HG02678 (cell line): ENCODE measurements around the gene SYNE2.
"Not testable (repeated sequence)": the region's sequence is repeated elsewhere in the genome, so short reads cannot be mapped to it uniquely, and the experiment has no call there.

Experiments used
- ATAC-seq: cut with Tn5 transposase; IDR thresholded peaks from one replicate; pipeline ENCODE4 v1.9.1; 2021; ENCODE audit warnings: mild to moderate bottlenecking, moderate library complexity; ENCODE audit not compliant: unreplicated experiment

The SYNE2 gene

DNA sequence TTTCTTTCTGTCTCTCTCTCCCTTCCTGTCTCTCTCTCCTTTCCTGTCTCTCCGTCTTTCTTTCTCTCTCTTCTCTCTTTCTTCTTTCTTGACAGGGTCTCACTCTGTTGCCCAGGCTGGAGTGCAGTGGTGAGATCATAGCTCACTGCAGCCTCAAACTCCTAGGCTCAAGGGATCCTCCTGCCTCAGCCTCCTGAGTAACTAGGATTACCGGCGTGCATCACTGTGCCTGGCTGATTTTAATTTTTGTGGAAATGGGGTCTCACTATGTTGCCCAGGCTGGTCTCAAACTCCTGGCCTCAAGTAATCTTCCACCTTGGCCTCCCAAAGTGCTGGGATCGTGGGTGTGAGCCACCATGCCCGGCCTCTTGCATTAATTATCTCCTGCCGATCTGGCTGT is 358.1 kb downstream of the SYNE2 start:
- ATAC-seq: not testable (repeated sequence)

GRCh38 chr14:64212666-64213065 is 359.9 kb downstream of the SYNE2 start:
- no peak for ATAC-seq

DNA sequence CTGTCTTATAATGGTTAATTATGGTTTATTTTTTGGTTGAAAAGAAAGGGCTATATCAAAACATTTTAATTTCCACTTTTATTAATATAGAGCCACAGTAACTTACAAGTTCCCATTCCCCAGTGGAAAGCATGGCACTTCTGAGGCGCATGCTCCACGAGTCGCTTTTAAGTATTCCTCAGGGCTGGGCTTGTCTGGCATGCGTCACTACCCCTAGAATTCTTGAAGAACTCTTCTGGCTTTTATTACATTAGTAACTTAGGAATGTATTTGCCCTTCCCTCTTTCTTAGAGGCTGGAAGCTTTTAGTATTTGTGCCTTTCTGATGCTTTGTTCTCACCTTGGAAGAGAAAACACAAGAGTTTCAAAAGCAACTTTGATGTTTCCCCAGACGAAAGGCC is 360.3 kb downstream of the SYNE2 start:
- no peak for ATAC-seq

- no peak for ATAC-seq
These were observed 361.2 kb downstream of the SYNE2 start for GRCh38 chr14:64213853-64214570.

DNA sequence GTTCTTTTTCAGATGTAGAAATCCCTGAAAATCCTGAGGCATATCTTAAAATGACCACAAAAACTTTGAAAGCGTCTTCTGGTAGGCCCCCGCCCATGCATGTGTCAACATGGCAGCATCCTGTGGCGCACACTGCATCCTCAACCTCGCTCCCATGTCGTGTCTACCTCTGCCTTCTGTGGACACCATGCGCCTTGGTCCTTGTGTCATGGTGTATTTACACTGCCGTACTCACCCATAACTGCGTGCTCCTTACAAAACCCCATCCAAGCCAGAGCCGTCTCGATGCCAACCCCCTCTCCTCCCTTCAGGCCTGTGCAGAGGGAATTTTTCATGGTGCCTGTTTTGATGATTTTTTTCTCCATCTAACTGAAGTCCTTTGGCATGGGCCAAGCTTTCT is 362.5 kb downstream of the SYNE2 start:
- no peak for ATAC-seq

DNA sequence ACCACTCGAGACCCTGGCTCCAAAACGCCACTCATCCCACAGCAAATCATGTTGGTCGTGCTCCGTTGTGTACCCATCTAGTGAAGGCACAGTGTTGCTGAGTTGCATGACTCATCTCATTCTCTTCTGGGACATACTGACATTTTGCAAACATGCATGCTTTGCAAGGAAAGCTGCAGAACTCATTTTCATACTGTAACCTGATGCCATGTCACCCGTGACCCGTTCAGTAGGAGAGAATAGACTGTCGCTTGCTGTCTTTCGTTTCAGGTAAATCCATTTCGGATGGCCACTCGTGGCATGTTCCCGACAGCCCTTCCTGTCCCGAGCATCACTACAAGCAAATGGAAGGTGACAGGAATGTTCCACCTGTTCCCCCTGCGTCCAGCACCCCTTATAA is 363.2 kb downstream of the SYNE2 start:
- ATAC-seq: no peak

DNA sequence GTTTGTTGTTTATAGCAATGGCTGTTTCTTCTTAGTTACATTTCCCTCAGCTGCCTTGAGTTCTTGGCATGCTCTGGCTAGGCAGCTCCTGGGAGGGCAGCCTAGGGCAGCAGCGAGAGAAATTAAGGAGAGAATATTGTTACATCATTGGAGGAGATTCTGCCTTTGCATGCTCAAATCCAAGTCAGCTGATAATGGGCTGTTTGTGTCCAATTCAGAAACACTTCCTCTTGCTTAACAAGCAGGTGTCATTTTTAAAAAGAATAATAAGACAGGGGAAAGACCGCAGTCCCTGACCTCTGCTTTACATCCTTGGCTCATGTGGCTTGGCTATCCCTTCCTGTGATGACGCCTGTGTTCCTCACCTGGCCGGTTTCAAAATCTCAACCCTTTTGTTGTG is 364.5 kb downstream of the SYNE2 start:
- ATAC-seq: no peak

GRCh38 chr14:64217834-64218233 is 365.0 kb downstream of the SYNE2 start:
- no peak for ATAC-seq

DNA sequence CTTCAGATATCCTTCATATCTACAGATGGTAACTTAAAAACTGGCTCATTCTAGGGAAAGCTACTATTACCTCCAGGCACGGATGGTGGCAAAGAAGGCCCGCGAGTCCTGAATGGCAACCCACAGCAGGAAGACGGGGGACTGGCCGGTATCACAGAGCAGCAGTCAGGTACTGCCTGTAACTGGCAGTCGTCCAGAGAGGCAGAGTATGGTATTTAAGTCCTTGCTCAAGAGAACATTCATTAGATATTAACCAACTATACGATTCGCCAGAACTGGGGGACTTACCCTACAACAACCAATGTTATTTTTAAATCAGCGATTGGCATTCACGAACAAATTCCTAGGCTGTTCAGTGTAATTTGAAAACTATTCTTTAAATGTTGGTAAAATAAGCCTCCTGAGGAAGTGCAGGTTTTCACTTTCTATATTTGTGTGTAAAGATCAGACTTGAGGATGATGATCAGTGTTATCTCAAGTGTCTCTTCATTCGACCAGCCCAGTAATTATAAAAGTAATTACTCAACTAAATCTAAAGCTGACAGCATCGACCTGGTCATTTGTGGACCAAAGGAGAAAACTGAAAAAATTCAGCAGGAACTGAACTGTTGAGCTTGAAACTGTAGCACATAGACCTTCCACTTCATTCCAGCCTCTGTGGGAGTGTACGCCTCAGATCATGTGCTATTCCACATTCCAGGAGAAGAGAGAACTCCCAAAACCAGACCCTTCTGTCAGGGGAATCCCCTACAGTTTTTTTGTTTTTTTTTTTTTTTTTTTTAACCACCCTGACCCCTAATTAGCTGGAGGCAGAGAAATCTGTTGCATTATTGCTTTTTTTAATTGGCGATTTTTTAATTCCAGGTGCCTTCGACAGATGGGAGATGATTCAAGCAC is 365.8 kb downstream of the SYNE2 start:
- peak; percentile 52 for ATAC-seq

DNA sequence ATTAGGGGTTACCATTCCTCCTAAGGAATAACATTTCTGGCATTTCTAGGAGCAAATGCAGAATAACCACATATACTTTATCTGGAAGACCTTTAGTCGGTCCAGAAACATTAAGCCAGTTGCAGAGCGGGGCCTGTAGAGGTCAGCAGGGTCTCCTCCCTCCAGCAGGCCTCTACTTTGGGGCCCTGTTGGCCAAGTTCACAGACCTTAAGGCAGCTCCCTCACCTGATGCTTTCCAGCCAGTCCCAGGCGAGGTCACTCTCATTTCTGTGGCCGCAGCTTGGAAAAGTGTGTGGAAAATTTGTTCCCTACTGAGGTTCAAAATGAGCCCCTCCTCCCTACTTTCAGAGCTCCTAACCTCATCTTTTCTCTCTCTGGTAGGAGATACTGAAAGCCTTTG is 367.3 kb downstream of the SYNE2 start:
- ATAC-seq: no peak

- ATAC-seq: no peak
These were observed 367.7 kb downstream of the SYNE2 start for GRCh38 chr14:64220466-64220865.

GRCh38 chr14:64221391-64222003 is 368.7 kb downstream of the SYNE2 start:
- ATAC-seq: no peak

GRCh38 chr14:64225151-64225757 is 372.4 kb downstream of the SYNE2 start:
- no peak for ATAC-seq

DNA sequence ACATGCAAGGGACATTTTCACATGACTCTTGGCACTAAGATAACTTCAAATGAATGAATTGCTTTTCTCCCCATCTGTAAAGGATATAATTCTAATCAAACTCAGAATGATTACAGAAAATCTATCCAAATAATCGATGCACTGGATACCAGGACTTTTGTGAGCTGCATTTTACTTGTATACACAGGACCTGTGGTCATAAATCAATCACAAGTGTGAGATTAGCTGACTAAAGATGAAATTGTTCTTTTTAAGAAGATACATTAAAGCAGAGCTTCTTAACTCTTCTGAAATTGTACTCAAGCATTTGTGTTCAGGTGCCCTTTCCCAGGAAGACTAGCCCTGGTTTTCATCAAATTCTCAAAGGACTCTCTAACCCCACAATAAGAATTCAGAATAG is 375.1 kb downstream of the SYNE2 start:
- ATAC-seq: no peak

GRCh38 chr14:64229489-64229888 is 376.7 kb downstream of the SYNE2 start:
- no peak for ATAC-seq

DNA sequence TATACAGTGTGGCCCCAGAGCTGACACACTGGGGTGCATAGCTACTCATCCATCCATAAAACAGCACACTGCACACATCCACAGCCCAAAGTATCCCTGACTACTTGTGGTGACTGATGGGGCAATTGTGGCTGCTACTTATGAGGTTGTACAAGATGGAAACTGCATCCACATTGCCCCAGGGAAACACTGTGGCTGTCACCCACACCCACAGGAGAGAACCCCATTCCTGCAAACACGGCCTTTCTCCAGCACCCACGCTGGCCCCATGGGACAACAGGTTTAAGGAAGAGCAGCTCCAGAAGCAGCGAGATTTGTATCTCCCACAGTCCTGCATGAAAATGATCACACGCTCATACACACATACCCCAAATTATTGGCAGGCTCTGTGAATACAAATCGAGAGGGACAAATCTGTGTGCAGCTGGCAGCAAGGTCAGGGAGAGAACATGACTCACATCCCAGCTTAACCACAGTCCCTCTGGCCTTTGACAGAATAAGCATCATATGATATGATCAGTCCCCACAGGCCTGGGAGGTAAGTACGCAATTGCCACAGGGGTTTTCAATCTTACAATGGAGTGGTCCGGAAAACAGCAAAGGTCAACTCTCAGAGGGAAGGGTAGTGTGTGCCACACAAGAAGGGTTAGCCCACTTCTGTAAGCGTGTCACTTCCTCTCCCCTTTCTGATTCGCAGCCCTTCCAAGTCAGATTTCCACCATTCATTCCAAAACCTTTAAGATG is 379.5 kb downstream of the SYNE2 start:
- ATAC-seq: peak; percentile 37

DNA sequence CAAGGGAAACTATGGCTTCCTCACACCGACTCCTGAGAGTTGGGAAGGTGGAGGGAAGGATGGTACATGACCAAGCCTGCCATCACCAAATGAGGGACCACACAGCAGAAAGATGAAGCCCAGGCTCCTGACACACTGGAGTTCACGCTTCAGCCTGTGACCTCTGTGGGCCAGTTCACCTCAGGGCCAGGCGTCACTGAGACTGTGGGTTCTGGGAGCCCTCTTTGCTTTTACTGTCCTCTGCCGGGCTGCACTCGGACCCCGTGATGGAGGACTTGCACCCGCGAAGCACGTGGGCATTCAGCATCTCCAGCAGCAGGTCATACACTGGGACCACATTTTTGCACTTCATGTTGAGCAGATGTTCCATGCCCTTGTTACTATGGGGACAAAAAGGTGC is 380.1 kb downstream of the SYNE2 start:
- ATAC-seq: no peak

DNA sequence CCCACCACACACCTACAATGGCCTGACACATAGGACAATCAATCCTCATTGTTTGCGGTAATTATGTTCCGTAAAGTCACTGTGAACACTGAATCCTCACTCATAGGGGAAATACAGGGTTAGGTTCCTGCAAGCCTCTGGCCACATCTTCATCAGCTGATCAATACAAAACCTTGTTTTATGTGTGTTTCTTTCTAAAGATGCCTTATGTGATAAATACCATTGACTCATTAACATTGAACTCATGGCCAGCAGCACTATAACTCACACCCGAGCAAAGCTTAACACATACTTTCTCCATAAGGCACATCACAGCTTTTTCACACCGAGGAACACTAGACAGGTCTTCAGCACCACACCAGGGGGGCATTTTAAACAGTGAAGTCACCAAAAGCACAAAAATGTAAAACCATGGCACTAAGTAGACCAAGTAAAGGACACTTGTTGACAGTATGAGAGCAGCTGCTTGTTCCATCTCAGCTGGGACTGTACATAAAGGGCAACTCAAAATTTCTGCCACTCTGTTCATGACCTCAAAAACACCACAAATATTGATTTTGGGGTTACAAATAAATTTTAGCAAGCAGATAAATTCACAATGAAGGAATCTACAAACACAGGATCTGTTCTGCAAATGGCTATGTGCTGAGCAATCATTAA is 380.9 kb downstream of the SYNE2 start:
- ATAC-seq: no peak

DNA sequence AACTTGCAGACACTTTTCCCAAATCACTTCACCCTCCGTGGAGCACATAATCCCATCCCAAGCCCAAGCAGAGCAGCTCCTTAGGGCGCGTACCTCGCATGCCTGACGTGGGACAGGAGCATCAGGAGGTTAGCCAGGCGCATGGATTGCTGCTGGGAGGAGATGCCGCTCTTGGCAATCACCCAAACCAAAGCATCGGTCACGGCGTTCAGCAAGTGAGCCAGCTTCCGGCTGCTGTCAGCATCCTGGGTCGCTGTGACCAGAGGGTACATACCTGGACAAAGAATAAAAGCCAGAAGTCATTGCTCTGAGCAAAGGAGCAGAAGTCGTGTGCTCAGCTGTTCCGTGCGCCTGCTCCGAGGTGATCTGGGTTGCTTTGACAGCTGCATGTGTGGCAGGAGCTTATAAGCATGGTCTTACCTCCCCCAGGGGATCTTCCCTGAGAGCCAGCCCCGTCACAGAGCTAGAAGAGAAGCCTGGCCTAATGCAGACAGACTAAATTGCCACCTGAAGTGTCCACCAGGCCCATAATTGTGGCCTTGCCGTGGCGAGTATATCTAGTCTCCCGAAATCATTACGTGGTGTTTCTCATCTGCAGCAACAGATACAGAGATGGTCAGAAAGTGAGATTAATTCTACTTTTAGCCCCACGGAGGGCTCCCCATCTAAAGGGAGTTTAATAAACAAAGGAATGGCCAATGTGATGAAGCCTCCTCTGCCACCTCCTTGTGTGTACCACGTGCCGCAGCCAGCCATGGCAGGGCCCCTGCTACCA is 382.3 kb downstream of the SYNE2 start:
- no peak for ATAC-seq
